AG04449 (cell line): ENCODE data around the gene POC5.

ENCODE experiments used
- CTCF ChIA-PET: fragments of 350-600 bp; formaldehyde crosslinking; extraction: SDS; loops from one replicate; lab custom pipeline; 2021; ENCODE audit warnings: antibody characterized with exemption; lab: Yijun Ruan, JAX
- POLR2A ChIA-PET: fragments of 400-600, 350-600 bp; formaldehyde crosslinking; extraction: SDS; loops from one replicate; lab custom pipeline; 2020; ENCODE audit warnings: antibody characterized with exemption, inconsistent platforms; lab: Yijun Ruan, JAX
- DNase-seq: peaks from one replicate; pipeline ENCODE4 v3.0.0-alpha.2; 2010; ENCODE audit warnings: low read depth, low spot score
- H3K4me3 ChIP-seq: 2 replicates; pipeline ENCODE4 v1.5.1; 2011; ENCODE audit warnings: low read depth, mild to moderate bottlenecking, control low read depth, low read length
- TF ChIP-seq, protein P1 (sequence below): IDR thresholded peaks from one replicate; pipeline ENCODE4 v1.5.1; 2011; ENCODE audit warnings: mild to moderate bottlenecking, moderate library complexity, low read length, control low read depth, inconsistent platforms; ENCODE audit not compliant: insufficient read depth; ENCODE audit errors: missing control alignments

POC5 gene

DNA sequence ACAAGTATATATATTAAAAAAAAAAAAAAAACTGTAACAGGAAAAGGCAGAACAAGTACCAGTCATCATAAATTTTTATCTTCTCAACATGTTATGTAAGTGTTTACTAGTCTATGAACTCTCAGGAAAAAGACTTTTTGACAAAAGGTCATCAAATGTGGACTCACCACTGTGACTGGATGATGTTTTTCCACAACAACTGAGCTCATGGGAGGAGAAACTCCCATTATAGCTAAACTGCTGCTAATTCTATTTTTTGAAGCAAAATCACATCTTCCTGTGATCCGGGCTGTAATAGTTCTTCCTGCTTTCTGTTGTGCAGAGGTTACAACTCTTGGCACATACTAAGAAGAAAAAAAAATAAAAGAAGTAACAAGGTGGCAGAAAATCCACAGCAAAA is 39.6 kb downstream of the POC5 start:
- ChIA-PET CTCF (no interaction called here), POLR2A (no interaction called here)
- TF ChIP-seq, protein P1, sequence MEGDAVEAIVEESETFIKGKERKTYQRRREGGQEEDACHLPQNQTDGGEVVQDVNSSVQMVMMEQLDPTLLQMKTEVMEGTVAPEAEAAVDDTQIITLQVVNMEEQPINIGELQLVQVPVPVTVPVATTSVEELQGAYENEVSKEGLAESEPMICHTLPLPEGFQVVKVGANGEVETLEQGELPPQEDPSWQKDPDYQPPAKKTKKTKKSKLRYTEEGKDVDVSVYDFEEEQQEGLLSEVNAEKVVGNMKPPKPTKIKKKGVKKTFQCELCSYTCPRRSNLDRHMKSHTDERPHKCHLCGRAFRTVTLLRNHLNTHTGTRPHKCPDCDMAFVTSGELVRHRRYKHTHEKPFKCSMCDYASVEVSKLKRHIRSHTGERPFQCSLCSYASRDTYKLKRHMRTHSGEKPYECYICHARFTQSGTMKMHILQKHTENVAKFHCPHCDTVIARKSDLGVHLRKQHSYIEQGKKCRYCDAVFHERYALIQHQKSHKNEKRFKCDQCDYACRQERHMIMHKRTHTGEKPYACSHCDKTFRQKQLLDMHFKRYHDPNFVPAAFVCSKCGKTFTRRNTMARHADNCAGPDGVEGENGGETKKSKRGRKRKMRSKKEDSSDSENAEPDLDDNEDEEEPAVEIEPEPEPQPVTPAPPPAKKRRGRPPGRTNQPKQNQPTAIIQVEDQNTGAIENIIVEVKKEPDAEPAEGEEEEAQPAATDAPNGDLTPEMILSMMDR, result no peak
- DNase-seq, result no peak
- no peak overlapping the region for H3K4me3 ChIP-seq

DNA sequence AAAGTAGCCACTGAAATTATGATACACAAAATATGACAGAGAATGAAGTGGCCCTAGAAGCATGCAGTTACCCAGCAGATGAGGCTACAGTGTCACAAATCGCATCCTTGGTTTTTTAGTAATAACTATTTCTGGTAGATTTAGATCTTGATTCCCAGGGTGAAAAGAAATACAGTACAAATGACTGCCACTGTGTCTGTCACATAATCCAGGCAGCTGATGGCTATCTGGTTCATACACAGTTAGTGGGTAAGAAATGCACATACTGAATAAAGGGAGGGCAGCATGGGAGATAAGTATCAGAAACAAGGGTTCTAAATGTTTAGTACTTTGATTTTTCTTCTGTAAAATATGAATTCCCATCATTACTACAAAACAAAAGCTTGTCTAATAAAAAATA is 41.5 kb downstream of the POC5 start:
- ChIA-PET POLR2A (no interaction called here), CTCF (no interaction called here)
- H3K4me3 ChIP-seq, result no peak overlapping the region
- DNase-seq, result no peak
- TF ChIP-seq, protein P1, result no peak

DNA sequence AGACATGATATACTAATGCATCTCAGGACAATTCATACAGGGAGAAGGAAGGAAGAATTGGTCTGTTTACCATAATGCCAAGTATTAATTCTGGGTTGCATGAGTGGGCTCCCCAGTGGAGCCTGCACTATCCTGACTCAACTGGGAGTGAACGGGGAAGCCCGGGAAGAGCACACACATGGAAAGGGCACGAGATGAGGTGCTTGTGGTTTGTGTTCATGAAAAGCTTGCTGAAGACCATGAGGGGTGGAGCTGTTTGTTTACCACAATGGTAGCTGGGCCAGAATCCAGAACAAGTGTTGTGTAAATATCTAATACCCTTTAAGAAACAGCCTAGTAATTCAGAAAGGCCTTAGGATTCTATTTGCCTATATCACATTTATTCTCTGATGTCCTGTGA is 44.6 kb downstream of the POC5 start:
- POLR2A ChIA-PET, result no interaction called here
- no peak for DNase-seq
- CTCF ChIA-PET, result interaction anchor here (0.7 to 1.4 kb wide), 2 partner anchors 9 to 244 kb away, joined by 4 to 9 read pairs; no protein-coding TSS in a partner anchor

DNA sequence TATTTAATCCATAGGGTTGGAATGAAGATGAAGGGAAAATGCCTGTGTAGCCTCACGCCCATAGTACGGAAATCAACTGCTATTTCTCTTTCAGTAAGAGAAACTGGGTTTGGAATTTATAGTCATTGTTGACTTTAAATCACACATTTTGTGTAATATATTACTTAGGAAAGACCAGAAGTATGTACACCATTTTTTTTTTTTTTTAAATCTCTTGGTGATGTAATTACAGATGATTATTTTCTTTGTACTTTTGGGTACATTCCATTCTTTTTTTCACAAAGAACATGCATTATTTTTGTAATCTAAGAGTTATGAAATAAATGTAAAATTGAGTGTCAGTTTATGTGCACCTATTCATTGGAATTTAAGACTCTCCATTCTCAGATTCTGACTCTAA is 45.7 kb downstream of the POC5 start:
- TF ChIP-seq, protein P1, result no peak
- no peak overlapping the region for H3K4me3 ChIP-seq
- ChIA-PET POLR2A (no interaction called here), CTCF (no interaction called here)
- DNase-seq, result no peak

More for the DNA sequence above, 44.6 kb downstream of the POC5 start:
- TF ChIP-seq, protein P1, result no peak
- no peak overlapping the region for H3K4me3 ChIP-seq

DNA sequence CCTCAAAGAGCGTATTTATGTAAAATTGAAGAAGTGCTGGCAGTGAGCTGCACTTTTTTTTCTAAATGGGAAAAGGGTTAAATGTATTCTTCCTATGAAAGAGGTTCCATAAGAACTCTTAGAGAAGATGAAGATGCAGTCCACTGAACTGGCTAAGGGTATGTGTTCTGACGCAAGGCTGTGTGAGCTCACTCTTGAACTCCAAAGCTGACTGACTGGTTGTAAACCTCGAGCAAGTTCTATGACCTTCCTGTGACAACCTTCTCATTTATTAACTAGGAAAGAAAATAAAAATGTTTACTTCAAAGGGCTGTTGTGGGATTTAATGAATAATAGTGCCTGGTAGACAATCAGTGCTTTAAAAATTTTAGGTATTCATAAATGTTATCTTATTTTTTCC is 46.7 kb downstream of the POC5 start:
- ChIA-PET CTCF (no interaction called here), POLR2A (no interaction called here)
- TF ChIP-seq, protein P1, result no peak

DNA sequence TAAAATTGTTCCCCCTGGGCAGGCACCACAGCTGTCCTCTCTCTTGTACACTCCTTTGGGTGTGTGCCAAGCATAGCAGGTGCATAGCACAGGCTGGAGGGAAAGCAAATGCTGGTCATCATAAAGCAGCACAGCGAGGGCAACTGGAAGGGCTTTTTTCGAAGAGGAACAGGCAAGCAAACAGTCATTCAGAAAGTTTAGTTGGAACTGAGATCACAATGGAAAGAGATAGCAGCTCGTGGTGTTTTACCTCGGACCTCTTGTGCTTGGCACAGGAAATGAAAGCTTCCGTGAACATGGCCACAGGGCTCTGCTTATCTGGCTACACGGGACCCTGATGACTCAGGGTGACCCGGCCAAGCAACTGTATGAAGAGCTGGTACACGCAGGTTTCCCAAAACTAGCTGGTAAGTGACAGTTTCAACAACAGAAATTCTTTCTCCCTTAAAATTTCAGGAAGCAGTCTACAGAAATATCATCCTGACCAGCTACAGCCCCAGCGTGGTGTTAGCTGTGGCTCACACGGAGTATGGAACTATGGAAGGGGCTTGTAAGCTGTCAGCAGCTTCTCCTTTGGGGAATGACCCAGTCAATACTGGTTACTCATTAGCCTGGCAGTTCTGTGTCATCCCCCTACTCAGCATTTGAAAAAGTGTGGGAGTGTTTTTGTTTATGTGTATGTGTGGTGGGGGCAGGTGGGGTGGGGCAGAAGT is 48.1 kb downstream of the POC5 start:
- no peak overlapping the region for H3K4me3 ChIP-seq
- POLR2A ChIA-PET, result no interaction called here
- no peak for DNase-seq
- TF ChIP-seq, protein P1, result no peak
- CTCF ChIA-PET, result interaction anchor here (0.8 to 1.8 kb wide), 2 partner anchors 14 to 432 kb away, joined by 3 to 7 read pairs; partner anchors contain the start of gene ANKRD31

More for the DNA sequence above, 46.7 kb downstream of the POC5 start:
- no peak for DNase-seq
- H3K4me3 ChIP-seq, result no peak overlapping the region
